Left kidney (tissue), 2 donors: ENCODE data around the gene THSD8. TPM values are rescaled to one million over a fixed set of nuclear protein-coding genes. Genes with fewer than 3 reads are reported as not detected.
A peak's percentile ranks its signal among the peaks of the same experiment; 100 is the strongest.

Source experiments
- DNase-seq: peaks from one replicate; pipeline ENCODE4 v3.0.0-alpha.2; 2013
- polyA plus RNA-seq: library from polyadenylated mRNA; unstranded; fragments of 120-200 nt; gene quantifications from one replicate; pipeline ENCODE4 v1.2.1, GENCODE V29; 2013; ENCODE audit not compliant: insufficient read length

THSD8 gene
- polyA plus RNA-seq, 1 donor: 5.4 TPM

GRCh38 chr19:12779162-12779993 is 22.5 kb upstream of the THSD8 start:
- no peak for DNase-seq

GRCh38 chr19:12782174-12782423 is 19.8 kb upstream of the THSD8 start:
- DNase-seq: no peak

- no peak for DNase-seq
Measured at GRCh38 chr19:12782424-12783290, 19.2 kb upstream of the THSD8 start.

GRCh38 chr19:12783291-12783848 is 18.5 kb upstream of the THSD8 start:
- DNase-seq: no peak

- DNase-seq: no peak
Measured at GRCh38 chr19:12783849-12784393, 17.9 kb upstream of the THSD8 start.

GRCh38 chr19:12784394-12784870 is 17.4 kb upstream of the THSD8 start:
- DNase-seq: no peak

- no peak for DNase-seq
Measured at GRCh38 chr19:12784871-12785430, 16.9 kb upstream of the THSD8 start.

GRCh38 chr19:12785431-12786031 is 16.3 kb upstream of the THSD8 start:
- DNase-seq: no peak

- no peak for DNase-seq
Measured at GRCh38 chr19:12786141-12786870, 15.6 kb upstream of the THSD8 start.

- DNase-seq: no peak
Measured at GRCh38 chr19:12786952-12787351, 14.9 kb upstream of the THSD8 start.

- DNase-seq: no peak
Measured at GRCh38 chr19:12787458-12787857, 14.4 kb upstream of the THSD8 start.

GRCh38 chr19:12788042-12788681 is 13.7 kb upstream of the THSD8 start:
- DNase-seq: no peak

GRCh38 chr19:12788682-12789097 is 13.2 kb upstream of the THSD8 start:
- DNase-seq: no peak

- DNase-seq: no peak
Measured at GRCh38 chr19:12789098-12789903, 12.6 kb upstream of the THSD8 start.

- peak; percentile 94 for DNase-seq
Measured at GRCh38 chr19:12789904-12790619, 11.8 kb upstream of the THSD8 start.

- DNase-seq: no peak
Measured at GRCh38 chr19:12790628-12791344, 11.1 kb upstream of the THSD8 start.

GRCh38 chr19:12791345-12792050 is 10.4 kb upstream of the THSD8 start, which contains the start of gene JUNB:
Gene JUNB (plus strand): TSS chr19:12791486. CDS start chr19:12791772, 286 bp downstream.
- peak; percentile 92 for DNase-seq
